GM18858 (cell line): ENCODE results near the gene TTN.
A peak's percentile ranks its signal among the peaks of the same experiment; 100 is the strongest.

Source experiments
- ATAC-seq: cut with Tn5 transposase; IDR thresholded peaks from one replicate; pipeline ENCODE4 v1.9.1; 2021; ENCODE audit not compliant: unreplicated experiment

Gene TTN

GRCh38 chr2:178819147-178819875 lies 12.1 kb upstream of the TTN start:
- no peak for ATAC-seq

GRCh38 chr2:178811901-178812300 lies 4.7 kb upstream of the TTN start:
- ATAC-seq, result no peak

- no peak for ATAC-seq
Observed at GRCh38 chr2:178811045-178811444, 3.8 kb upstream of the TTN start.

- ATAC-seq, result no peak
Observed at GRCh38 chr2:178810422-178810821, 3.2 kb upstream of the TTN start.

- no peak for ATAC-seq
Observed at GRCh38 chr2:178806543-178806942, 680 bp downstream of the TTN start.

GRCh38 chr2:178805457-178805856 lies 1.8 kb downstream of the TTN start:
- ATAC-seq, result no peak

- peak; percentile 86 for ATAC-seq
Observed at GRCh38 chr2:178804791-178805190, 2.4 kb downstream of the TTN start.

GRCh38 chr2:178800510-178800909 lies 6.7 kb downstream of the TTN start:
- no peak for ATAC-seq

- no peak for ATAC-seq
Observed at GRCh38 chr2:178799305-178799704, 7.9 kb downstream of the TTN start.

GRCh38 chr2:178796079-178796677 lies 11.0 kb downstream of the TTN start:
- no peak for ATAC-seq

GRCh38 chr2:178787934-178788333 lies 19.3 kb downstream of the TTN start:
- no peak for ATAC-seq

- ATAC-seq, result no peak
Observed at GRCh38 chr2:178787155-178787554, 20.1 kb downstream of the TTN start.

- ATAC-seq, result no peak
Observed at GRCh38 chr2:178783889-178784288, 23.3 kb downstream of the TTN start.

GRCh38 chr2:178782236-178782635 lies 25.0 kb downstream of the TTN start:
- ATAC-seq, result no peak

GRCh38 chr2:178777577-178777976 lies 29.6 kb downstream of the TTN start:
- no peak for ATAC-seq

- ATAC-seq, result no peak
Observed at GRCh38 chr2:178776751-178777150, 30.5 kb downstream of the TTN start.

- ATAC-seq, result no peak
Observed at GRCh38 chr2:178775975-178776374, 31.2 kb downstream of the TTN start.

GRCh38 chr2:178770518-178770917 lies 36.7 kb downstream of the TTN start:
- ATAC-seq, result no peak

- no peak for ATAC-seq
Observed at GRCh38 chr2:178767094-178768060, 39.8 kb downstream of the TTN start.

GRCh38 chr2:178764097-178764496 lies 43.1 kb downstream of the TTN start:
- ATAC-seq, result no peak

- ATAC-seq, result peak; percentile 69
Observed at GRCh38 chr2:178761759-178762371, 45.4 kb downstream of the TTN start.
